Astrocyte of the cerebellum (primary cell): ENCODE data around the gene PRELID3B.

Experiments
- DNase-seq: peaks from one replicate; pipeline ENCODE4 v3.0.0-alpha.2; 2011; ENCODE audit warnings: low read depth
- H3K4me3 ChIP-seq: 2 replicates; pipeline ENCODE4 v1.5.1; 2011; ENCODE audit warnings: mild to moderate bottlenecking, low read depth, low read length, moderate library complexity
- CTCF ChIP-seq: IDR thresholded peaks from 2 replicates; pipeline ENCODE4 v1.5.1; 2012; ENCODE audit warnings: low read length, low read depth, moderate library complexity, mild to moderate bottlenecking; ENCODE audit errors: missing control alignments
- in situ Hi-C: cut with HindIII; loops from 2 replicates; pipeline ENCODE4 v1.10.0; 2017; ENCODE audit warnings: low sequenced_read_pairs

Gene PRELID3B

GRCh38 chr20:59030911-59031563, 11.5 kb downstream of the PRELID3B start:
- no peak for TF ChIP-seq CTCF
- peak overlapping the region; percentile 80 for H3K4me3 ChIP-seq
- in situ Hi-C loops, result no loop called here
- DNase-seq, result no peak

GRCh38 chr20:59028812-59029211, 13.8 kb downstream of the PRELID3B start:
- peak overlapping the region; percentile 31 for H3K4me3 ChIP-seq
- in situ Hi-C loops, result no loop called here
- TF ChIP-seq CTCF, result no peak
- DNase-seq, result no peak

GRCh38 chr20:59027741-59028320, 14.8 kb downstream of the PRELID3B start:
- no peak for TF ChIP-seq CTCF
- H3K4me3 ChIP-seq, result peak overlapping the region; percentile 12
- in situ Hi-C loops, result no loop called here
- peak; percentile 80 for DNase-seq

GRCh38 chr20:59026904-59027740, 15.5 kb downstream of the PRELID3B start:
- in situ Hi-C loops, result no loop called here
- no peak for DNase-seq
- peak overlapping the region; percentile 12 for H3K4me3 ChIP-seq
- no peak for TF ChIP-seq CTCF

- DNase-seq, result no peak
- H3K4me3 ChIP-seq, result no peak overlapping the region
- no peak for TF ChIP-seq CTCF
- in situ Hi-C loops, result no loop called here
Measured at GRCh38 chr20:59025511-59025910, 17.1 kb downstream of the PRELID3B start.

- no peak overlapping the region for H3K4me3 ChIP-seq
- DNase-seq, result no peak
- TF ChIP-seq CTCF, result no peak
- in situ Hi-C loops, result no loop called here
Measured at GRCh38 chr20:59025086-59025485, 17.5 kb downstream of the PRELID3B start.
